ENCODE data around the gene GAB2. TPM values are rescaled to one million over a fixed set of nuclear protein-coding genes. Genes with fewer than 3 reads are reported as not detected.

GAB2 gene
- total and polyA plus RNA-seq, 2 of the 13 experiments (the other 11 are each of a cell fraction or from before 2014, with no cell fraction given), result 4.1 to 8.6 TPM

- TF ChIP-seq ZNF710 (CRISPR knock-in tag; IDR thresholded peaks at IDR 0.05; ENCODE audit: borderline replicate concordance) (no peak), ZNF549 (CRISPR knock-in tag; IDR thresholded peaks at IDR 0.05) (no peak), ZNF800 (CRISPR knock-in tag; IDR thresholded peaks at IDR 0.05) (no peak), HNRNPLL (IDR thresholded peaks at IDR 0.05; ENCODE audit: low read depth, low read length, poor library complexity, severe bottlenecking) (no peak), ZSCAN29 (CRISPR knock-in tag; conservative IDR thresholded peaks at IDR 0.05) (no peak), KDM6A (CRISPR knock-in tag; IDR thresholded peaks at IDR 0.05; ENCODE audit: low read depth) (no peak), CENPX (CRISPR knock-in tag; IDR thresholded peaks at IDR 0.05) (no peak), ATRX (CRISPR knock-in tag; IDR thresholded peaks at IDR 0.05; ENCODE audit: borderline replicate concordance) (no peak), RFXANK (CRISPR knock-in tag; IDR thresholded peaks at IDR 0.05) (no peak), PTBP1 (IDR thresholded peaks at IDR 0.05; ENCODE audit: low read depth, low read length, poor library complexity, severe bottlenecking) (no peak), TBX3 (IDR thresholded peaks at IDR 0.05; ENCODE audit: borderline replicate concordance) (no peak), ISX (CRISPR knock-in tag; conservative IDR thresholded peaks at IDR 0.05) (no peak)
These were observed 84.7 kb downstream of the GAB2 start (continued) for GRCh38 chr11:78332872-78333271.
